Measurements from ENCODE around the gene ZNF804A. TPM values are rescaled to one million over a fixed set of nuclear protein-coding genes. Genes with fewer than 3 reads are reported as not detected.

The ZNF804A gene
- polyA plus RNA-seq, 1 donor: 6.4 TPM

DNA sequence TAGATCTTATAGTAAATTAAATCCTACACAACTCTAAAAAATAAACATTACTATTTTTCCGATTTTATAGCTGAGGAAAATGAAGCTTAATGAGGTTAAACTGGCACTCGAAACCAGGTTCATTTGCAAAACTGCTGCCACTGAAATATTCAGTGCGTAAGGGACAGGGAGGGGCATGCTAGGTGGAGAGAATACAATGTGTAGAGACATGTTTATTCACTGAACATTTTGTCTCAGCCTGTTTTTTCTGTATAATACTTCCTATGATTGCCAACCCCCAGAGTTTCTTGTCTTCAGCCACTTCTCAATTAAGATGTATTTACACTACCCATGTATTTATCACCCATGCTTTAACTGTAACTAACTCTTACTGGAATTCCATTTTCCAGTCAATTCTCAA lies 31.6 kb upstream of the ZNF804A start:
- no peaks in the 10 kb centered on the region for H3K27me3 ChIP-seq (ENCODE audit: control insufficient read depth, insufficient read depth, low read length)

DNA sequence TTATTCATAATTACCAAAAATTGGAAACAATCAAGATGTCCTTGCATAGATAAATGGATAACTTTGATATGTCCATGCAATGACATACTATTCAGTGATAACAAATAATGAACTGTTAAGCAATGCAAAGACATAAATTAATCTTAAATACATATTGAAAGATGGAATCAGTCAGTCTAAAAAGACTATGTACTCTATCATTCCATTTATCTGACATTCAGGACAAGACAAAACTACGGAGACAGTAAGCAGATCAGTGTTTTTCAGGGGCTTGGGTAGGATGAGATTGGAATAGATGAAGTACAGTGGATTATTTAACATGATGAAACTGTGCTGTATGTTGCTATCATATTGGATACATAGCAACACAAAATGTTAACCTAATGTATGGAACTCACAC lies 21.3 kb upstream of the ZNF804A start:
- no peak for DNase-seq

More for the DNA sequence above, 31.6 kb upstream of the ZNF804A start:
- no peak for DNase-seq
- H3K4me1 ChIP-seq (ENCODE audit: control insufficient read depth, insufficient read depth, low read length): no peaks in the 10 kb centered on the region
- WGBS (ENCODE audit: insufficient coverage, low lambda C conversion rate): 100% methylated on average over 1 of the region's 3 CpGs
- H3K36me3 ChIP-seq (ENCODE audit: control insufficient read depth, insufficient read depth, low read length): no peaks in the 10 kb centered on the region
- no peak overlapping the region for H3K4me3 ChIP-seq (ENCODE audit: low read length)
- no peak overlapping the region for H3K27ac ChIP-seq (ENCODE audit: low read length)
- H3K9me3 ChIP-seq (ENCODE audit: control insufficient read depth, low read depth, low read length): no peaks in the 10 kb centered on the region

DNA sequence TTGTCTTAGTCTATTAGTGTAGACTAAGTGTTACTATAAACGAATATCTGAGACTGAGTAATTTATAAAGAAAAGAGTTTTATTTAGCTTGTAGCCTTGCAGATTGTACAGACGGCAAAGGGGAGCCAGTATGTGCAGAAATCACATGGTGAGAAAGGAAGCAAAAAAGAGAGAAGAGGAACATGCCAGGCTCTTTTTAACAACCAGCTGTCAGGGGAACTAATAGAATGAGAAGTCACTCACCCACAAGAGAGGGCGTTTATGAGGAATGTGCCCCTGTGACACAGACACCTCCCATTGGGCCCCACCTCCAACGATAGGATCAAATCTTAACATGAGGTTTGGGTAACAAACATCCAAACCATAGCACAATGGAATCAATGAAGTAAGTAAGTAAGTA lies 20.6 kb upstream of the ZNF804A start:
- Histone ChIP-seq H3K27ac (ENCODE audit: low read length) (no peak overlapping the region), H3K4me1 (ENCODE audit: control insufficient read depth, insufficient read depth, low read length) (no peaks in the 10 kb centered on the region), H3K36me3 (ENCODE audit: control insufficient read depth, insufficient read depth, low read length) (no peaks in the 10 kb centered on the region), H3K9me3 (ENCODE audit: control insufficient read depth, low read depth, low read length) (no peaks in the 10 kb centered on the region), H3K27me3 (ENCODE audit: control insufficient read depth, insufficient read depth, low read length) (no peaks in the 10 kb centered on the region), H3K4me3 (ENCODE audit: low read length) (no peak overlapping the region)
- WGBS (ENCODE audit: insufficient coverage, low lambda C conversion rate): 83% methylated on average over 1 of the region's 4 CpGs
- DNase-seq: no peak

More for the DNA sequence above, 21.3 kb upstream of the ZNF804A start:
- no peak overlapping the region for H3K4me3 ChIP-seq (ENCODE audit: low read length)
- no CpG with 5 or more reads among the region's 1 CpG for WGBS (ENCODE audit: insufficient coverage, low lambda C conversion rate)
- no peak overlapping the region for H3K27ac ChIP-seq (ENCODE audit: low read length)
- H3K36me3 ChIP-seq (ENCODE audit: control insufficient read depth, insufficient read depth, low read length): no peaks in the 10 kb centered on the region
- no peaks in the 10 kb centered on the region for H3K27me3 ChIP-seq (ENCODE audit: control insufficient read depth, insufficient read depth, low read length)
- H3K9me3 ChIP-seq (ENCODE audit: control insufficient read depth, low read depth, low read length): no peaks in the 10 kb centered on the region
- no peaks in the 10 kb centered on the region for H3K4me1 ChIP-seq (ENCODE audit: control insufficient read depth, insufficient read depth, low read length)

DNA sequence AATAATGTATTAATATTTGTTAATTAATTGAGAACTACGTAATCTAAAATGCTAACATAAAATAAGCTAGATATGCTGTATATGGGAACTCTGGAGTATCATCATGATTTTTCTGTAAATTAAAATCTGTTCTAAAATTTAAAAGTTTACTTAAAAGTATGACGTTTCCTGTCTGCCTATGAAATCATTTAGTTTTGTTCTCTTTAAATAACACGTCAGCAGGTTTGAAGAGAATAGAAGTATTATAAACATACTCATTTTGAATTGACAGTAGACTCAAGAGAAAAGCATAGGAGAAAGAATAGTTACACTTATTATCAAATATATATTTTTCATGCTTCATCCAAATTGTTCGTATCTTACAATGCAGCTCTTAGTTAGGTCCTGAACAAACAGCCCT lies 19.1 kb upstream of the ZNF804A start:
- Histone ChIP-seq H3K27ac (ENCODE audit: low read length) (no peak overlapping the region), H3K4me1 (ENCODE audit: control insufficient read depth, insufficient read depth, low read length) (no peaks in the 10 kb centered on the region), H3K4me3 (ENCODE audit: low read length) (no peak overlapping the region), H3K36me3 (ENCODE audit: control insufficient read depth, insufficient read depth, low read length) (no peaks in the 10 kb centered on the region), H3K27me3 (ENCODE audit: control insufficient read depth, insufficient read depth, low read length) (no peaks in the 10 kb centered on the region), H3K9me3 (ENCODE audit: control insufficient read depth, low read depth, low read length) (no peaks in the 10 kb centered on the region)
- no peak for DNase-seq
- 100% methylated on average over 3 of the region's 4 CpGs for WGBS (ENCODE audit: insufficient coverage, low lambda C conversion rate)

DNA sequence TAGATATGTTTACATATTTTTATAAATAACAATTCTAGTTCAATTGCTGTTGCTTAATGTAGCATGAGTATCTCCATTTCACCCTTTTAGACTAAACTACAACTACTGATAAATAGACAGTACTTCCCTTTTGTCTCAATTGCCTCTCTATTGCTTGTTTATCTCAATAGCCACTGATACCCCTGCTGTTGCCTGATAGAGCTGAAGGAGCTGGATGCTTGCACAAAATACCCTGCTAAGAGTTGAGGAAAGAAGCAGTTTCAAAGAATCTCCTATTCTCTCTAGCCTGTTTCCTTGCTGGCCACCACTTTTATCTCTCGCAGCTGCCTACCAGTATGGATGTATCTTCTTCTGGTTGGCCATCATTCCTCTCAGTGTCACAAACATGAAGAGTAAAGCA lies 16.9 kb upstream of the ZNF804A start:
- Histone ChIP-seq H3K27ac (ENCODE audit: low read length) (no peak overlapping the region), H3K27me3 (ENCODE audit: control insufficient read depth, insufficient read depth, low read length) (no peaks in the 10 kb centered on the region), H3K4me1 (ENCODE audit: control insufficient read depth, insufficient read depth, low read length) (no peaks in the 10 kb centered on the region), H3K9me3 (ENCODE audit: control insufficient read depth, low read depth, low read length) (no peaks in the 10 kb centered on the region), H3K4me3 (ENCODE audit: low read length) (no peak overlapping the region), H3K36me3 (ENCODE audit: control insufficient read depth, insufficient read depth, low read length) (no peaks in the 10 kb centered on the region)
- no CpG with 5 or more reads among the region's 1 CpG for WGBS (ENCODE audit: insufficient coverage, low lambda C conversion rate)
- DNase-seq: no peak

DNA sequence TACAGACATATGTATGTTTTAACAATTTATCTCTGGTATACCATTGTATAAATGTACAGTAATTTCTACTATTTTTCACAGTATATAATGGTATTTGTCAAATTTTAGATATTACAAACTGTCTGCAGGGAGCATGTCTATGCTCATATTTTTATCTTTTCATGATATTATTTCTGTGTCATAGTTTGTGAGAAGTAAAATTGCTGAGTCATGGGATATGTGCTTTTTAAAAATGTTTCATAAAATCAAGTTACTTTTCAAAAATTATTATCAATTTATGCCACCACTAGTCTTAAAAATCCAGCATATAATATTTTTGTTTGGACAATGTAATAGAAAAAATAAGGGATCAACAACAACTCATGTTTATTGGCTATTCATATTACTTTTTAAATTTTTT lies 9.1 kb upstream of the ZNF804A start:
- no peak for DNase-seq
- no peaks in the 10 kb centered on the region for H3K9me3 ChIP-seq (ENCODE audit: control insufficient read depth, low read depth, low read length)
- H3K27me3 ChIP-seq (ENCODE audit: control insufficient read depth, insufficient read depth, low read length): no peaks in the 10 kb centered on the region

DNA sequence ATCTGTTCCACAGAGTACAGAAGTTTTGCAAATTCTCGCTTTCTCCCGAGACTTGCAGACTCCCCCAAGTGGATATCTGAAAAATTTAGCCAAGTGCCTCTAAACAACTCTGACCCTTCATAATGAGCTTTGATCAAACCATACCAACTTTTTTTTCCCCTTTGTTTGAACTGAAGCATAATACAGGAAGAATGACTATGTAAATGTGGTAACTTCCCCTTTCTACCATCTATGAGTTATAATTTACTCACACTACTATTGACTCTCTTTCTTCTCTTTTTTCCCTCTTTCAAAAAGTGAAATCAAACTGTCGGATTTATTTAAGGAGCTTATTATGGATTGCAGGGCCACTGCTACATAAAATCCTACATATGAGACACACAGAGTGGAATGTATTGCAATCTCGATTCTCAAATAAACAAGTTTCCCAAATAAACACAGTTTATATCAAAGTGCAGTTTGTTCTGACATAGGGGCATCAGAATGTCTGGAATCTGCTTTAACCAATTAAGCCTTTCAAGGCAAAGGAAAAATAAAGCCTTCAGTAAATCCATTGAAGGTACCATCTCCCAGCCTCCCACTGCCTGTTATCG lies 1.4 kb upstream of the ZNF804A start:
- H3K9me3 ChIP-seq (ENCODE audit: control insufficient read depth, low read depth, low read length): no peaks in the 10 kb centered on the region
- no CpG with 5 or more reads among the region's 5 CpGs for WGBS (ENCODE audit: insufficient coverage, low lambda C conversion rate)

More for the DNA sequence above, 9.1 kb upstream of the ZNF804A start:
- Histone ChIP-seq H3K36me3 (ENCODE audit: control insufficient read depth, insufficient read depth, low read length) (no peaks in the 10 kb centered on the region), H3K4me1 (ENCODE audit: control insufficient read depth, insufficient read depth, low read length) (no peaks in the 10 kb centered on the region), H3K27ac (ENCODE audit: low read length) (no peak overlapping the region), H3K4me3 (ENCODE audit: low read length) (no peak overlapping the region)

DNA sequence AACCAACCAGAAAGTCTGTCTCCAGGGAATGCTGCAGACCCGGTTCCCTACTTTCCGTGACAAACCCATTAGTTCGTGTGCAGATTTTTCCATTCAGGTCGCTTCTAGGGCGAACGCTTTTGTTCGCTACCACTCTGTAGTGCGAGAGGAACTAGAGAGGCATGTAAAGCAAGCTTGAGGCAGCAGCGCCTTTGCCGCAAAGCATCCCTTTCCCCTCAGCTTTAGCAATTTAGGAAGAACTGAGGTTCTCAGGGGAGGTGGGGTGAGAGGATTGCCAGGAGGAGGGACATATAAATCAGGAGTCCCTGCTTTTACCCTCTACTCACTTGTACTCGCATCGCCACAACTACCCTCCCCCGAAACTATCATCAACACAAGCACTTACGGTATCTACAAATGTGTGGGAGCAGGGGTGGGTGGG lies 748 bp upstream of the ZNF804A start:
- Histone ChIP-seq H3K27ac (ENCODE audit: low read length) (peak overlapping the region; percentile 39), H3K9me3 (ENCODE audit: control insufficient read depth, low read depth, low read length) (no peaks in the 10 kb centered on the region), H3K27me3 (ENCODE audit: control insufficient read depth, insufficient read depth, low read length) (peaks cover 14% of the 10 kb centered on the region), H3K36me3 (ENCODE audit: control insufficient read depth, insufficient read depth, low read length) (no peaks in the 10 kb centered on the region), H3K4me3 (ENCODE audit: low read length) (peak overlapping the region; percentile 58), H3K4me1 (ENCODE audit: control insufficient read depth, insufficient read depth, low read length) (peaks cover 4% of the 10 kb centered on the region)
- DNase-seq: peak; percentile 18 to 65
- 10% methylated on average over 2 of the region's 14 CpGs for WGBS (ENCODE audit: insufficient coverage, low lambda C conversion rate)

More for the DNA sequence above, 1.4 kb upstream of the ZNF804A start:
- peak in 1 of 2 donors; percentile 17 for DNase-seq
- no peaks in the 10 kb centered on the region for H3K36me3 ChIP-seq (ENCODE audit: control insufficient read depth, insufficient read depth, low read length)
- peaks cover 14% of the 10 kb centered on the region for H3K27me3 ChIP-seq (ENCODE audit: control insufficient read depth, insufficient read depth, low read length)
- peaks cover 4% of the 10 kb centered on the region for H3K4me1 ChIP-seq (ENCODE audit: control insufficient read depth, insufficient read depth, low read length)
- peak overlapping the region; percentile 39 for H3K27ac ChIP-seq (ENCODE audit: low read length)
- H3K4me3 ChIP-seq (ENCODE audit: low read length): peak overlapping the region; percentile 58

DNA sequence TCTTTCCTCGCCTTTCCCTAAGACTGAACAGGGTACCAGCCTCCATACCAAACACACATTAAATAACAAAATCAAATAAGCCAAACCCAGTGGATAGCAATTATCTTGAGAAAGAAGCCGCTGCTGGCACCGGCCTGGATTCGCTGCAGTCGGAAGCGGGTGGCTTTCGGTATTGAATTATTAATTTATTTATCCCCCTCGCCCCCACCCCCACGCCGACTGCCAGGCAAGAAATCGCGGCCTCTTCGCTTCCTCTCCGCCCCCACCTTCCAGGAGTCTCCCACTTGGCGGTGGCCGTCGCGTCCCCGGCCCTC lies 370 bp upstream of the ZNF804A start:
- peaks cover 4% of the 10 kb centered on the region for H3K4me1 ChIP-seq (ENCODE audit: control insufficient read depth, insufficient read depth, low read length)
- H3K27me3 ChIP-seq (ENCODE audit: control insufficient read depth, insufficient read depth, low read length): peaks cover 14% of the 10 kb centered on the region
- DNase-seq: no peak
- 0% methylated on average over 1 of the region's 19 CpGs for WGBS (ENCODE audit: insufficient coverage, low lambda C conversion rate)
- H3K27ac ChIP-seq (ENCODE audit: low read length): peak overlapping the region; percentile 39
- no peaks in the 10 kb centered on the region for H3K36me3 ChIP-seq (ENCODE audit: control insufficient read depth, insufficient read depth, low read length)
- no peaks in the 10 kb centered on the region for H3K9me3 ChIP-seq (ENCODE audit: control insufficient read depth, low read depth, low read length)
- peak overlapping the region; percentile 58 for H3K4me3 ChIP-seq (ENCODE audit: low read length)

DNA sequence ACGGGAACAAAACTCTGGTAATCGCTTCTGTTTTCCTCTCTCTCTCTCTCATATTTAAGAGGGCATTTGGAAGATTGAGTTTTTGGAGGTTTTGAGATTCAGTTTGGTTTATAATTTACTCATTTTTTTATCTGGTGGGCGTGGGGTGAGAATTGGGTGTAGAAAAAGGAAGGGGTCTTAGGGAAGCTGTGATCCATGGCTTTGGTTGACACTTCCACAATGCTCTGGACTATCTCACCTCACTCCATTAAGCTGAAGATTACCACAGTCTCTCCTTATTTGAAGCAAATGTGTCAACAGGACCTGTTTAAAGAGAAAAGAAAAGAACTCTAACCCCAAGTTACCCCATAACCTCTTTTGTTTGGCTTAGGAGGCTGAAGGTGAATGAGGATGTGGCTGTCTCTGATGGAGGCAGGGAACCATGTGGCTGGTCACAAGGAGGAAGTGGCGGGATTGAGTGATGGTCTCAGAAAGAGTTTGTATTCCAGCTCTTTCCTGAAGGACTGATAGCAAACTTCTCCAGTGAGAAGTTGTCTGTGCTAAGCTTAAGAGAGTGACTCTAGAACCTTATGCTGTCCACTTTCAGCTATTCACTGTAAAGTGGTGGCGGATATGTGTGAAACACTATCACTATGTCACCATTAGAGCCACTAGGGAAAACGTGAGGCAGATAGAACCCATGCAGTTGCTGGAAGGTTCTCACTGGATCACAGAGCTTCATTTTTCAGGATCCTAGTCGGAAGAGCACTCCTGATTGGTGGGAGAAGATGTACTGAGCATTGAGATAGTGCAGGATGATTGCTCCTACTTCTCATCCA lies 934 bp downstream of the ZNF804A start:
- Histone ChIP-seq H3K4me3 (ENCODE audit: low read length) (peak overlapping the region; percentile 58), H3K36me3 (ENCODE audit: control insufficient read depth, insufficient read depth, low read length) (no peaks in the 10 kb centered on the region), H3K27ac (ENCODE audit: low read length) (peak overlapping the region; percentile 1), H3K9me3 (ENCODE audit: control insufficient read depth, low read depth, low read length) (no peaks in the 10 kb centered on the region), H3K4me1 (ENCODE audit: control insufficient read depth, insufficient read depth, low read length) (peaks cover 4% of the 10 kb centered on the region), H3K27me3 (ENCODE audit: control insufficient read depth, insufficient read depth, low read length) (peaks cover 14% of the 10 kb centered on the region)
- peak in 1 of 2 donors; percentile 29 for DNase-seq
- 0% methylated on average over 1 of the region's 7 CpGs for WGBS (ENCODE audit: insufficient coverage, low lambda C conversion rate)

DNA sequence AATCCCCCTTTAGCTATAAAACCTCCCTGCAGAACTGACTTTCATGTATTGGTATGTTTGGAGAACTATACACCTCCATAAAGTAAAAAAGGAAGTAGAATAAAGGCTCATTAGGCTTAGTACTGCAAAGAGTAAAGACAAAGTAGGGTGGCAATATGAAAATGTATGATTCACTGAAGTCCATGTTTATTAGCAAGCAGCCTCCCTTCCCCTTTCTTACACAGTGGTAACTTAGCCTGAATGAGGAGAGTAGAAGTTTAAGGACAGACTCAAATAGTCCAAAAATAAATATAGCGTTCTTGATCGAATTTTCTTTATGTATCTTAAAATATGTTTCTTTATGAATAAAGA lies 1.5 kb downstream of the ZNF804A start:
- no peak overlapping the region for H3K27ac ChIP-seq (ENCODE audit: low read length)
- WGBS (ENCODE audit: insufficient coverage, low lambda C conversion rate): 80% methylated on average over 2 of the region's 2 CpGs
- no peaks in the 10 kb centered on the region for H3K9me3 ChIP-seq (ENCODE audit: control insufficient read depth, low read depth, low read length)
- peaks cover 4% of the 10 kb centered on the region for H3K4me1 ChIP-seq (ENCODE audit: control insufficient read depth, insufficient read depth, low read length)
- H3K36me3 ChIP-seq (ENCODE audit: control insufficient read depth, insufficient read depth, low read length): no peaks in the 10 kb centered on the region
- peaks cover 14% of the 10 kb centered on the region for H3K27me3 ChIP-seq (ENCODE audit: control insufficient read depth, insufficient read depth, low read length)
- peak overlapping the region; percentile 58 for H3K4me3 ChIP-seq (ENCODE audit: low read length)
- DNase-seq: peak in 1 of 2 donors; percentile 6

Measured in large intestine (tissue), 3 donors.